GM18951 (cell line): ENCODE results near the gene INAFM2.

Experiments used
- POLR2A ChIP-seq: IDR thresholded peaks from 4 replicates; pipeline ENCODE4 v1.6.1; 2011; ENCODE audit warnings: mild to moderate bottlenecking; ENCODE audit not compliant: insufficient read length, insufficient read depth; ENCODE audit errors: extremely low read depth
- in situ Hi-C: fragments of 300-500 bp; cut with MboI; formaldehyde crosslinking; loops from one replicate; pipeline ENCODE4 v1.12.0; 2022; ENCODE audit warnings: low sequenced_read_pairs, mixed read lengths, inconsistent platforms; ENCODE audit not compliant: unreplicated experiment

The INAFM2 gene

DNA sequence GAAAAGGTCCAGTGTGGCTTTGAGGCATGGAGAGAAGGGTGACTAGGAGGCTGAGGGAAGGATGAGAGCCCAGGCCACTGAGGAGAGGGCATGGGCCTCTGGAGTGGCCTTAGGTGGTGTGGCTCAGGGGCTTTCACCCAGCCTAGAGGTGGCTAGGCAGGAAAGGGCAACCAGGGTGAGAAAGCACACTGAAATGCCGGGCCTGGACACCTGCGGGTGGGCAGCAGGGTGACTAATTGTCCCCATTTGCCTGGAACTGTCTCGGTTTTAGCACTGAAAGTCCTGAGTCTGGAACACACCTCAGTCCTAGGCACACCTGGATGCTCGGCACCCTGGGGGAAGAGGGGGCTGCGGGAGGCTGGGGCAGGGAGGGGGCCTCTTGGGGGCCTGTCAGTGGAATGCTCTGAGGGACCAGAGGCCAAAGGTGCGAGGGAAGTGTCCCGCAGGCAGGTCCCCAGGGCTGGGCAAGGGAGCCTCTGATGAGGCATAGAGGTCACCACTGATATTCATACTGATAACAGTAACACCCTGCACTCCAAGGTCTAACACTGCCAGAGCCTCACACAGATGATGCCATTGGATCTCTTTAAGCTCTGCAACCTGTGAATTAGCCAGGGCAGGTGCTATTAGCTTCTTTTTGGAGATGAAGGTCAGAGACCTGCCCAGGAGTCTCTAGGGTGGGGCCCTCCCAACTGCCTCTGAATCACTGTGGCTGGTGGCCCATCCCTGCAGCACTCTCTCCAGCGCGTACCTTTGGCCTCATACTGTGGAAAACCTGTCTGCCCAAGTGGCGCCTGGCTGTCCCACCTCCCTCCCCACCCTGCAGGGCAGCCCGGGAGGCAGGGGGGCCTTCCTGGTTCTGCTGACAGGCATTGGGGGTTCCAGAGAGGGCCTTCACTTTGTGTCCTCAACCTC lies 24.3 kb downstream of the INAFM2 start:
- no peak for TF ChIP-seq POLR2A
- in situ Hi-C loops, result loop anchor here (10.0 kb wide), 1 partner anchor 77 kb away; no protein-coding TSS in a partner anchor

DNA sequence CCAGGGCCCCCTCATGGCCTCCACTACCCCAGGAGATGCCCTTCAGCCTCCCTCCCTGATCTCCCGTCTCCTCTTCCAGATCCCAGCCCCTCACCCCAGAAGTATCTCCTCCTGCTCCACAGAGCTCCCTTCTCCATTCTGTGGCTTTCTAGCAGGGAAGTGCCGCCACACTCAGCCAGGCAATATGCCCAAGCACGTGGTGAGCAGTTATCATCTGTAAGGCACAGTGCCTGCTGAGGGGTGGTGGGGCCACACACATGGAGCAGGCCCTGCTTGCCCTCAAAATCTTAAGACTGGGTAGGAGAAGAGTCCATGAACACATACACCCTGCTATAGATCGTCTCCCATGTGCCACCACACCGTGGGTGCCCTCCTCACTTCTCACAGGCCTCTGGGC lies 25.0 kb downstream of the INAFM2 start:
- in situ Hi-C loops, result loop anchor here (10.0 kb wide), 1 partner anchor 76 kb away; no protein-coding TSS in a partner anchor
- TF ChIP-seq POLR2A, result no peak

DNA sequence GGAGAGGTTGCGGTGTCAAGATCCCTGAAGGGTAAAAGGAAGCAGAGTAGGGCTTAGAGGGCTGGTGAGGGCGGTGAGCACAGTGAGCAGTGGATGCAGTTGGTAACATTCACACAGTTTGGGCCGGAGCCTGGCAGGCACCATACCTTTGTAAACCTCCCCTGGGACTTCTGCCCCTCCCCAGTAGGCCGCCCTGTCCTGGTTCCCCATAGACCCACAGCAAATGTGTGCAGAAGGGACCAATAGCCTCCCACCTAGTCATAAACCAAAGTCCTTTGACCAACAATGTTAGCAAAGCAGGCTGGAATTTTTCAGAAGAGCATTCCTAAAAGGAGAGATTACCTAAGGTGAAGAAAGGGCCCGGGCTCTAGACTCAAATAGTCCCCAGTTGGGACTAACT lies 25.7 kb downstream of the INAFM2 start:
- TF ChIP-seq POLR2A, result no peak
- in situ Hi-C loops, result loop anchor here (10.0 kb wide), 1 partner anchor 76 kb away; no protein-coding TSS in a partner anchor

DNA sequence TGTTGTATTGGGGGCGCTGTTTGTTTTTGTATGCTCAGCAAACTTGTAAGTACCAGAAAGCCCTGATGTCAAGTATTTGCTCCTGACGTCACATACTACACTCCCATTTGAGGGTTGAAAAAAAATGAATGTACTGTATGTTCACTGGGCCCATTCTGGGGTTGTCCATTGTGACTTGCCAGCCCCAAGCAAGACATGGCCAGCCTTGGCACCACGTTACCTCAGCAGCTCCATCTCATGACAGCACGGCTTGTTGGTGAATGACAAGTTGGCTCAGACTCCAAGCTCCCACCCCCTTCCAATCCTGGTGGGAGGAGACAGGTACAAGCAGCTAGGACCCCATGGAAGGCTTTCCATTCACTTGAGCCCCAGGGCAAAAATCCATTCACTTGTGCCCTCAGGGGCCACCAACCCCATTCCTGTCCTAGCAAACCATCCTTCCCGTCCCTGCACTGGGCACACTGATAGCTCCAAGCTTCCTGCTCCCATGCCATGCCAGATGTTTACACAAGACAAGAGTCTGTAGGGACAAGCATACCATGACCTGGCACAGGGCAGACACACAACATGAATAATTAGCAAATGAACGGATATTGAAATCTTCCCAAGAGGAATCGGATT lies 28.9 kb downstream of the INAFM2 start:
- in situ Hi-C loops, result no loop called here
- no peak for TF ChIP-seq POLR2A

DNA sequence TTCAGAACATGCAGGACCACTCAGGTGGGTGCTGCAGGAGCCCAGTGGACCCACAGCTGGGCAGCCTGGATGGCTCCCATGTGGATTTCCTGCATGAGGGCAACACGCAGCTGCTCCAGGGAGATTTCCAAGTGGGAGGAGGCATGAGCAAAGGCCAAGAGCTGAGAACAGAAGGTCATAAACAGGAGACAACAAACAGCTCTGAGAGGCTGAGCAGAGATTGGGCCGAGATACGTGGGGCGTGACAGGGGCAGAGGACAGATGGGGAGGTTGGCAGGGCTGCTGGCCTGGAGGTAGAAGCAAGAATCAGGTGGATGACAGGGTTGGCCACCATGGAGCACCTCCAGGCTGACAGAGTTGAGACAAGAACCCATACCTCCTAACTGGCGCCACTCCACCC lies 30.2 kb downstream of the INAFM2 start:
- TF ChIP-seq POLR2A, result no peak
- in situ Hi-C loops, result no loop called here

DNA sequence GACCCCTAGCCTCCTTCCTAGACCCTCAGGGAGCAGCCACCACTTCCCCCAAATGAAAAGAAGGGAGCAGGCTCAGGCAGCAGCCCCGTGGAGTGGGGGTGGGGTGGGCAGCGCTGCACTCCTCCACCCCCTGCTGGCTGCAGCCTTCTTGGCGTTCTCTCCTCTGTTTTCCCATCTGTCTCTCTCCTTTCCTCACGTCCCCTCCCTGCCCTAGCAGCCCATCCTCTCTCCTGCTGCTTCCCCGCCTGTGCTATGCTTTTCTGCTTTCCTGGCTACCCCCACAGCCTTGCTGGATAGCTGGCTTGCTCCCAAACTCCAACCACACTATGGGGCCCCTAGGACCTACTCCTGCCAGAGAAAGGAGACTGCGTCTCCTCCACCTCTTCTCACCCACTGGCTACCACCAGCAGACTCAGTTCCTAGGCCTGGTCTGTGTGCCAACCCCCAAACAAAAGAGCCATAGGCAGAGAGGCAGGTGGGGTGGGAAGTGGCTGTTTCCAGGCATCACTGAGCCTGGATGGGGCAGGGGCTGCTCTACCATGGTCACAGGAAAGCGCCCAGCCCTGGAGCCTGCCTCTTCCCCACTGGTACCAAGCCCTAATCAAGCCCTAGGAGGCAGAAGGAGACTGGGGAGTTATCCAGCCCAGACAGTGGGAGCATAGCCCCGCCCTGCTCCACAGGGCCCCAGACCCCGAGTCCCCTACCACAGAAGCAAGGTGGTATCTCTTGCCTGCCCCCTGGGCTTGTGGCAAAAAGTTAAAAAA lies 31.1 kb downstream of the INAFM2 start:
- in situ Hi-C loops, result no loop called here
- no peak for TF ChIP-seq POLR2A

DNA sequence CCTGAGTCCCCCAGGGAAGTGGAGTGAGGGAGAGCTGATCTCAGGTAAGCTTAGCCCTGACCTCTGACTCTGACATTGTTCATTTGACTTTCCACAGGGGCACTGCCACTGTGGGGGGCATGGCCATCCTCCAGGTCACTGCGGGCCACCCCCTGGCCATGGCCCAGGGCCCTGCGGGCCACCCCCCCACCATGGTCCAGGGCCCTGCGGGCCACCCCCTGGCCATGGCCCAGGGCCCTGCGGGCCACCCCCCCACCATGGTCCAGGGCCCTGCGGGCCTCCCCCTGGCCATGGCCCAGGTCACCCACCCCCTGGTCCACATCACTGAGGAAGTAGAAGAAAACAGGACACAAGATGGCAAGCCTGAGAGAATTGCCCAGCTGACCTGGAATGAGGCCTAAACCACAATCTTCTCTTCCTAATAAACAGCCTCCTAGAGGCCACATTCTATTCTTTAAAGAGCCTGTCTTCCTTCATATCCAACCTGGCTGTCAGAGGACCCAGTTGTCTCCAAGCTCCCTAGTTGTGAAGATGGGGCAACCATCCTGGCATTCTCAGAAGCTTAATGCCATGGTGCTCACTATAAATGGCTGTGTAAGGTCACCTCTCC lies 32.6 kb downstream of the INAFM2 start:
- TF ChIP-seq POLR2A, result no peak
- in situ Hi-C loops, result no loop called here

DNA sequence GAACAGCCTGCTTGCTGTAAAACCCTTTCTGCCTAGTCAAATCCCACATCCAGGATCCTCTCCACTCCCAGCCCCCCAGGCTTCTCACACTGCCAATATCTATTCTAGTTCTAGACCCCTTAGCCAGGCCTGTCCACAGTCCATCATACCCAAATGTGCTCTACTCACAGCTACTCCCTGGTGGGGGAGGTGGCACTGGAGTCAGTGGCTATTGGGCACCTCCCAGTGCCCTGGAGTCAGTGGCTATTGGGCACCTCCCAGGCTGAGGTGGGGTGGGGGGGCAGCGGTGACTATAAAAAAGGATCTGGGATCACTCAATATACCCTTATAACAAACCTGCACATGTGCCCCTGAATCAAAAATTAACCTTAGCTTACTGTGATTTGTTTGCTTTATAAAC lies 33.8 kb downstream of the INAFM2 start:
- in situ Hi-C loops, result no loop called here

DNA sequence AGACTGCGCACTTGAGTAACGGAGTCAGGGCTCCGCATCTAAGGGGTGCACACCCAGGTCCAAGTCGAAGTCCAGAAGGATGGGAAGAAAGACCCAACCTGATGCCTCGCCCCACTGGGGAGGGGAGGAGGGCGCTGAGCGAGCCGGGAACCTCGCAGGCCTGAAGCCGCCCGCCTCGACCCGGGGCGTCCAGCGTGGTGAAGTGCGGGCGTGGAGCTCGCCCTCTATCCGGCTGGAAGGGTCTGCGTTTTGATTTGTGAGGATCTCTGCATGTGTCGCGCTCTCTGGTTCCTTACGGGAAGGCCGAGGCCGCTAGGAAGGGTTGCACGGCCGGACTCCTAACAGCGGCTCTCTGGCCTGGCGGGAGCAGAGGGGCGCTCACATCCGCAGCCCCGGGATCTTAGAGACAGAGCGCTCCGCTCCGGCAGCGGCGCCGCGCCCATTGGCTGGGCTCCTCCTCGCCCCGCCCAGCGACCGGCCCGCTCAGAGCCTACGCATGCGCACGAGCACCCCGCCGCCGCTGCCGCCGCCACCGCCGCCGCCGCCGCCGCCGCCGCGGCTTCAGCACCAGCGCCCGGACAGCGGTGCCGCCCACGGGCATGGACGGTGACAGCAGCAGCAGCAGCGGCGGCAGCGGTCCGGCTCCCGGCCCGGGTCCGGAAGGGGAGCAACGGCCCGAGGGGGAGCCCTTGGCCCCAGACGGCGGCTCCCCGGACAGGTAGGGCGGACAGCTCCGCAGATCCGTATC lies 34.4 kb downstream of the INAFM2 start, which contains the start of gene DISP2:
Gene DISP2, plus strand, starts transcription at position 497 of the 748 bp plus-strand sequence. Its CDS starts 103 bp downstream, at position 600.
- TF ChIP-seq POLR2A, result no peak
- in situ Hi-C loops, result no loop called here

More for the DNA sequence above, 33.8 kb downstream of the INAFM2 start:
- TF ChIP-seq POLR2A, result no peak

DNA sequence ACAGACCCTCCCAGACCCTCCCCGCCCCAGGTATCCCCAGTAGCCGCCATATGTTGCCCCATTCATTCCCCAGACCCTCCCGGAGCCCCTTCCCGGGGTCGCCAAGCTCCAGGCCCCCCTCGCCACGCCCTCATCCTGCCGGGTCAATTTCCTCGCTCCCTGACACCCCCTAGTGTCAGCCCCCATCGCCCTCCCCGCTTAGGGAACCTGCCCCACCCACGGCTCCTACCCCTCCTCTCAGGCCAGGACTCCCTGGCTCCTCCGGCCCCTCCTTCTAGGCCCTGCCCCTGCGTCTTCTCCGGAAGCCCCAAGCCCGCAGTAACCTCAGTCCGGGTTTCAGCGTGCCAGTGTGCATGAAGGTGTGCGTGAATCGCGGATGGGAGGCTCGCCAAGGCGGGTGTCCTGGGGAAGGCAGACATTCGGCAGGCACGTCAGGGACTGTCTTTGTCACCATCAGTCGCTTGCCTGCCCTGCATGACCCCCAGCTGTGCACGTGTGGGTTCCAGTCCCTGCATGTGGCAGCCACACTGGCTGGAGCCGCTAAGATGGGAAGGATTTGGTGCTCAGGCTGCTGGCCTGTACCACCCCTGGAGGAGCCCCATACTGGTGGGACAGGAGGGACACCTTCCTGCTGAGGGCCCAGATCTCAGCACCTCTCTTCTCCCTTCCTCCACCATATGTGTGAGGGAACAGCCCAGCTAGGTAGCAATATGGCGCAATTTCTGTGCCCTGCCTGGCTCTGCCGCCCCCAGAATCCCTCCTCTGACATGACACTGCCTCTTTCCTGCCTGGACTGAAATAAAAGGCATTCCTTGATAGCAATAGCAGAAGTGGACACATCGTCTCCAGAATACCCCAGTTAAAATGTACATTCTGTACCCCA lies 35.2 kb downstream of the INAFM2 start:
- in situ Hi-C loops, result no loop called here
- no peak for TF ChIP-seq POLR2A

DNA sequence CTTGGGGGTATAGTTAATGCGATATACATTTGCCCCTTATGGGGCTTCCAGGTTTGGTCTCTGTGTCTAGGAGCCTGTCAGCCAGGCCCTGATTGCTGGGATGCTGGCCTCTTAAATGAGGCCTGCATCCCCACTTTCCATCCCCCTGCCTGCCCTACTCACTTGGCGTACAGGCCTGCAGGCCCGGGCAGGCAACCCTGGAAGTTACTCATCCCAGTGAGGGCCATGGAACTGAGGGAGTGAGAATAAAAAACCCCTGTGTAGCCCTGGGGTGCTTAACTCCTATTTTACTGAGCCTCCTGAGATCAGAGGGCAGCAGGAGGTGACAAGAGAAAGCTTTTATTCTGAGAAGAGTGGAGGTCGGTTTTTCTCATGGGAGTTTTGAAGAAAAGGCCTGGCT lies 36.5 kb downstream of the INAFM2 start:
- in situ Hi-C loops, result no loop called here
- no peak for TF ChIP-seq POLR2A

DNA sequence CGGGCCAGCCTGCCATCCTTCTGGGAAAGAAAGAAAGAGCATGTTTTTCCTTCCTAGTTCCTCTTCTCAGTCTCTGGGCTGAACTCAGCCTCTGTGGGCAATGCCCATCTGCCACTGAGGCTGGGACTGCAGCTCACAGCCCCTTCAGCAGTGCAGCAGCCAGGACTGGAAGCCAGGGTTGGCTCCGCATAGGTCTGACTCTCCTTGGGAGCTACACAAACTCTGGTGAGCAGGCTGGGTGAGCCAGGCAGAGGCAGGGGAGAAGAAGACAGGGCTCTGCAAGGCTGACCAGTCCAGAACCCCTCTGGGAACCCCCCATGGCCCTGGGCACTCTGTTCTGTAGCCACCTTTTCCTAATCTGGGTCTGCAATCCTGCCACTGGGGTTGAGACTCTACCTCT lies 38.1 kb downstream of the INAFM2 start:
- in situ Hi-C loops, result no loop called here
- no peak for TF ChIP-seq POLR2A

DNA sequence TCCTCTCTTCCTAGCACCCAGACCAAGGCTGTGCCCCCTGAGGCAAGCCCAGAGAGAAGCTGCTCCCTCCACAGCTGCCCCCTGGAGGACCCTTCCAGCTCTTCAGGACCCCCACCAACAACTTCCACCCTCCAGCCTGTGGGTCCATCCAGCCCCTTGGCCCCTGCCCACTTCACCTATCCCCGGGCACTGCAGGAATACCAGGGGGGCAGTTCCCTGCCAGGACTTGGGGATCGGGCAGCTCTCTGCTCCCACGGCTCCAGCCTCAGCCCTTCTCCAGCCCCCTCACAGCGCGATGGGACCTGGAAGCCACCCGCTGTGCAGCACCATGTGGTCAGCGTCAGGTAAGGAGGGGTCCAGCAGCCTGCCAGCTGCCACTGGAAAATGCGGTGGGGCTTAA lies 40.1 kb downstream of the INAFM2 start:
- in situ Hi-C loops, result no loop called here

More for the DNA sequence above, 40.1 kb downstream of the INAFM2 start:
- TF ChIP-seq POLR2A, result no peak
